ENCODE results near the gene TRIM67.

DNA sequence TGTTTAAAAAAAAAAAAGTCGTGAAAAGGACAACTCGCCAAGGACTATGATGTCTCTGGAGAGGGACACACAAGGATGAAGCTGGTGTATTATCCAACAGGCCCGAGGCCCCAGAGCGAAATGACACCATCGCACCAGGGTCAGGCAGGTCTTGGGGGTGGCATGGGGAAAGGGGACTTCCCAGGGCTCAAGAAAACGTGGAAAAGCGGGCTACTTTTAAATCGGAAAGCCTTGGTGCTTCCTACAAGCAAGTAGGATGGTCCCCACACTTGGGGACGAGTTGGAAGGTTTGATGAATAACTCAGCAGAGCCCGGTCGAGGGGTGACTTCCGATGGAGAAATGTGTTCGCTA is 78.6 kb downstream of the TRIM67 start:
- TF ChIP-seq CTCF (conservative IDR thresholded peaks at IDR 0.05), result no peak
- TF ChIP-seq EZH2 (IDR thresholded peaks at IDR 0.05; ENCODE audit: low read depth), result no peak
